ENCODE data around the gene SLC30A2.

The SLC30A2 gene

GRCh38 chr1:26031196-26031595 lies 14.7 kb downstream of the SLC30A2 start:
- no peak for DNase-seq (ENCODE audit: extremely low spot score)
- CTCF ChIA-PET = interaction anchor here (0.5 kb wide), 1 partner anchor 93 kb away, joined by 3 read pairs; no protein-coding TSS in a partner anchor
- POLR2A ChIA-PET = no interaction called here
- TF ChIP-seq ZNF384 (IDR thresholded peaks at IDR 0.05) = no peak

- CTCF ChIA-PET = interaction anchor here (0.6 to 1.7 kb wide), 4 partner anchors 33 to 175 kb away, joined by 3 to 7 read pairs (median 4); partner anchors contain the start of gene PAFAH2
- TF ChIP-seq LEF1 (IDR thresholded peaks at IDR 0.05; ENCODE audit: borderline replicate concordance) (no peak), ZNF384 (IDR thresholded peaks at IDR 0.05) (no peak), HDGF (IDR thresholded peaks at IDR 0.05; ENCODE audit: borderline replicate concordance) (no peak), FOXK2 (IDR thresholded peaks at IDR 0.05) (no peak), SUZ12 (IDR thresholded peaks at IDR 0.05) (no peak), SP1 (IDR thresholded peaks at IDR 0.05) (no peak), CTBP1 (IDR thresholded peaks at IDR 0.05; ENCODE audit: borderline replicate concordance) (no peak), ELF4 (IDR thresholded peaks at IDR 0.05) (no peak), TARDBP (IDR thresholded peaks at IDR 0.05) (no peak)
- TF ChIP-seq, protein P1, sequence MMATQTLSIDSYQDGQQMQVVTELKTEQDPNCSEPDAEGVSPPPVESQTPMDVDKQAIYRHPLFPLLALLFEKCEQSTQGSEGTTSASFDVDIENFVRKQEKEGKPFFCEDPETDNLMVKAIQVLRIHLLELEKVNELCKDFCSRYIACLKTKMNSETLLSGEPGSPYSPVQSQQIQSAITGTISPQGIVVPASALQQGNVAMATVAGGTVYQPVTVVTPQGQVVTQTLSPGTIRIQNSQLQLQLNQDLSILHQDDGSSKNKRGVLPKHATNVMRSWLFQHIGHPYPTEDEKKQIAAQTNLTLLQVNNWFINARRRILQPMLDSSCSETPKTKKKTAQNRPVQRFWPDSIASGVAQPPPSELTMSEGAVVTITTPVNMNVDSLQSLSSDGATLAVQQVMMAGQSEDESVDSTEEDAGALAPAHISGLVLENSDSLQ (IDR thresholded peaks at IDR 0.05) = no peak
- POLR2A ChIA-PET = interaction anchor here (1.2 kb wide), 1 partner anchor 12 kb away, joined by 3 read pairs; no protein-coding TSS in a partner anchor
- DNase-seq (ENCODE audit: extremely low spot score) = no peak
Measured at GRCh38 chr1:26029864-26030481, 15.9 kb downstream of the SLC30A2 start.

GRCh38 chr1:26029054-26029863 lies 16.7 kb downstream of the SLC30A2 start:
- no peak for TF ChIP-seq HDGF (IDR thresholded peaks at IDR 0.05; ENCODE audit: borderline replicate concordance)
- no peak for TF ChIP-seq NFRKB (IDR thresholded peaks at IDR 0.05)
- no peak for TF ChIP-seq FOXA1 (IDR thresholded peaks at IDR 0.05)
- no peak for TF ChIP-seq SP1 (IDR thresholded peaks at IDR 0.05)
- no peak for TF ChIP-seq CTBP1 (IDR thresholded peaks at IDR 0.05; ENCODE audit: borderline replicate concordance)
- no peak for TF ChIP-seq FOXK2 (IDR thresholded peaks at IDR 0.05)
- TF ChIP-seq SUZ12 (IDR thresholded peaks at IDR 0.05) = no peak
- no peak for TF ChIP-seq ELF4 (IDR thresholded peaks at IDR 0.05)
- TF ChIP-seq ARNT (IDR thresholded peaks at IDR 0.05) = no peak
- TF ChIP-seq, protein P1 (IDR thresholded peaks at IDR 0.05) = no peak
- TF ChIP-seq LEF1 (IDR thresholded peaks at IDR 0.05; ENCODE audit: borderline replicate concordance) = no peak
- TF ChIP-seq TARDBP (IDR thresholded peaks at IDR 0.05) = no peak
- no peak for TF ChIP-seq FOXM1 (IDR thresholded peaks at IDR 0.05; ENCODE audit: borderline replicate concordance)
- TF ChIP-seq ZNF384 (IDR thresholded peaks at IDR 0.05) = no peak
- TF ChIP-seq L3MBTL2 (conservative IDR thresholded peaks at IDR 0.05) = no peak
- TF ChIP-seq BHLHE40 (IDR thresholded peaks at IDR 0.05; ENCODE audit: borderline replicate concordance) = no peak
- CTCF ChIA-PET = interaction anchor here (0.6 to 1.7 kb wide), 4 partner anchors 32 to 174 kb away, joined by 3 to 7 read pairs (median 4); partner anchors contain the start of gene PAFAH2
- no peak for DNase-seq (ENCODE audit: extremely low spot score)
- POLR2A ChIA-PET = interaction anchor here (1.2 kb wide), 1 partner anchor 11 kb away, joined by 3 read pairs; no protein-coding TSS in a partner anchor

DNA sequence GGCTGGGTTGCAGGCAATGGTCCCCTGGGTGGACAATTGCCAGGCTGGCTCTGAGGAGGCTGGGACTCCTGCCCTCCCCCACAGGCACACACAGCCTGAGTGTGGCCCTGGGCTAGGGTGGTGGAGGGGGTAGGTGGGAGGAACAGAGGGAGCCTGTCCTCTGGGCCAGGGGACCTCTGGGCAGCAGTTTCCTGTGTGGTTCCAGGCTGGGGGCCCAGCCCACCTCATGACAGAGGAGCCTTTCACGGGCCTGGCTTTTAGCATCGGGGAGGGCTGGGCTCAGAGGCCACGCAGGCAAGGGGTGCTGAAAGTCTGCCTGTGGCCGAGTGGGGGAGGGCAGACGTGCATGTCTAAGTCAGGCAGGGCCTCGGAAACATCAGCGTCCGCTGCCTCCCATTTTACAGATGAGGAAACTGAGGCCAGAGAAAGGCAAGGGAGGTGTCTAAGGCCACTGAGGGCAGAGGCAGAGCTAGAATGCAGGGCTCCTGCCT lies 17.4 kb downstream of the SLC30A2 start:
- DNase-seq (ENCODE audit: extremely low spot score) = no peak
- POLR2A ChIA-PET = no interaction called here
- TF ChIP-seq ZNF384 (IDR thresholded peaks at IDR 0.05) (no peak), FOXA1 (IDR thresholded peaks at IDR 0.05) (no peak), ELF4 (IDR thresholded peaks at IDR 0.05) (no peak), CTBP1 (IDR thresholded peaks at IDR 0.05; ENCODE audit: borderline replicate concordance) (no peak), ARNT (IDR thresholded peaks at IDR 0.05) (no peak), HDGF (IDR thresholded peaks at IDR 0.05; ENCODE audit: borderline replicate concordance) (no peak), SP1 (IDR thresholded peaks at IDR 0.05) (no peak), FOXK2 (IDR thresholded peaks at IDR 0.05) (no peak), L3MBTL2 (conservative IDR thresholded peaks at IDR 0.05) (no peak), FOXM1 (IDR thresholded peaks at IDR 0.05; ENCODE audit: borderline replicate concordance) (no peak), BHLHE40 (IDR thresholded peaks at IDR 0.05; ENCODE audit: borderline replicate concordance) (no peak), LEF1 (IDR thresholded peaks at IDR 0.05; ENCODE audit: borderline replicate concordance) (no peak), SUZ12 (IDR thresholded peaks at IDR 0.05) (no peak), TARDBP (IDR thresholded peaks at IDR 0.05) (no peak), NFRKB (IDR thresholded peaks at IDR 0.05) (no peak)
- TF ChIP-seq, protein P1 (IDR thresholded peaks at IDR 0.05) = no peak
- CTCF ChIA-PET = interaction anchor here (1.7 kb wide), 1 partner anchor 132 kb away, joined by 7 read pairs; no protein-coding TSS in a partner anchor

GRCh38 chr1:26027716-26028489 lies 18.0 kb downstream of the SLC30A2 start:
- no peak for DNase-seq (ENCODE audit: extremely low spot score)
- POLR2A ChIA-PET = interaction anchor here (1.3 kb wide), 1 partner anchor 8 kb away, joined by 5 read pairs; no protein-coding TSS in a partner anchor
- CTCF ChIA-PET = interaction anchor here (1.2 kb wide), 1 partner anchor 7 kb away, joined by 3 read pairs; no protein-coding TSS in a partner anchor
- TF ChIP-seq CTBP1 (IDR thresholded peaks at IDR 0.05; ENCODE audit: borderline replicate concordance) = no peak

Measured in HEK293T (cell line).